IPS-11a (cell line): ENCODE data around the gene ALDH3A2.

Source experiments
- H3K4me3 ChIP-seq: one replicate; pipeline ENCODE4 v1.5.1; 2013; ENCODE audit warnings: low read depth, low read length, control low read depth

Gene ALDH3A2

GRCh38 chr17:19713901-19714361 lies 65.4 kb downstream of the ALDH3A2 start:
- H3K4me3 ChIP-seq, result no peak overlapping the region

DNA sequence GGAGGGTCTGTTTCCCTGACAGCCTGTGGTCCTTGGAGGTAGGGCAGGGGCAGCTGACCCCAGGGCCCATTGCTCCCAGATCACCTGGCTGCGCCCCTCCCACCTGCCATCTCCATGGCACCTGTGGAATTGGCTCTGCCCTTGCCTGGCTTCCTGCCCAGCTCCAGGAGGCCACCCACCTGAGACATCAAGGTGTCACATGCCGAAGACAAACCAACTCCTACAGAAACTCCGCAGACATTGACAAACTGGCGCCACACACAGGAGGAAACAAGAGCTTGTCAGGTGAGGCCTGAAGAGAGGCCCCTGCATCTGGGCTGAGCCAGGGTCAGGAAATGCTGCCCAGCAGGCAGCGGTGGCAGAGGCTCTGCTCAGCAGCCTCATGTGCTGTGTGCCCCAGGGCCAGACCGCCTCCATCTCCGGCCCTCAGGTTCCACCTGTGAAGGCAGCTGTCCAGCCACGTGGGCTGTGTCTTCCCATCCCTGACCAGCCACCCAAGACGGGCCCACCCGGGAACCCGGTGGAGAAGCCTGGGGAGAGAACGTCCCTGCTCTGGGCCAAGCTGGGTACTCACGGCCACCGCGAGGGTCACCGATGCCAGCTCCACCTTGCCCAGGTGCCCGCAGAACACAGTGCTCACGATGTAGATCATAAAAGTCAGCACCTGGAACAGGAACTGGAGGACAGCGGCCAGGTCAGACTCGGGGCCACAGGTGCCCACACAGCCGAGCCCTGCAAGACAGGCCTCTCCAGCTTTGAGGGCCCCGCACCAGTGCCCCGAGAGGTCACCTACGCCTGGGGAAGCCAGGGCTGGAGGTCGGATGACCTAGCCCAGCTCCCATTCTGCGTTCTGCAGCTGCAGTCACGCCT lies 66.2 kb downstream of the ALDH3A2 start:
- no peak overlapping the region for H3K4me3 ChIP-seq

DNA sequence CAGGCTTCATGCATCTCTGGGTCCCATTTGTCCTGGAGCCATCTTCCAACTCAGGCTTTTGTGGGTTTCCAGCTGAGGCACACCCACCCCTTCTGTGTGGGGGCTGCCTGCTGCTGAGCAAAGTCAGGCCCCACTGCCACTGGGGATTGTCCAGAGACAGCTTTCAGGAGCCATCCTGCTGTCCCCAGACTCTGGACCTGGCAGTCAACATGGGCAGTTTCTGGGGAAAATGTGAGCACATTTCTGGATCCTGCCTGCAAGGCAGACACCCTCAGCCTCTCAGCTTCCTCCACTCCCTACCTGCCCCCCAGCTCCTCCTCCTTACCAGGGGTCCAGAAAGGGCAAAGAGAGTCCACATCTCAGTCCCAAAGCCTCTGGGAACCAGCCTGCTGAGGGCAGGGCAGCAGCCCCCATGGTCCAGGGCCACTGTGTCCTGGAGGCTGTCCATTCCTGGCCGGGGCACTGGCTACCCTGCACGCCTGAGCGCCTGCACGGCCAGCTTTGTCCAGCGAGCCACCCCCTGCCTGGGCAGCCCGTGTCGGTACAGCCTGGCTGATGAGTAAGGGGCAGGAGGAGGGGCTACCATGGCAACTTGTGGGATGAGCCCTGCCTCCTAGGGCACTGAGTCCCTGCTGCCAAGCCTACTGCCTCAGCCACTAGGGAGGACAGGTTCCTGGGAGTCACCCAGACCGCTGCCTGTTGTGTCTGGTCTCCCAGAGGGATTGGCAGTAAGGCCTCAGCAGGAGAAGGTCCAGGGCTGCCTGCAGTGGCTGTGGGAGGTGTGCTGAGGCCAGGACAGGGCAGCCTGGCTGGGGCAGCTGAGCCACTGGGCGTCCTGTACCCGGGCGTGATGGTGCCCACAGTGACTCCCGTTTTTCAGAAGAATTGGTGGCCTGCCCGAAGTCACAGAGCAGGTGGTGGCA lies 67.8 kb downstream of the ALDH3A2 start, which contains the start of gene SLC47A2:
Gene SLC47A2, minus strand, starts transcription at position 477 of the 923 bp plus-strand sequence. Its CDS starts 29 bp downstream, at position 448.
- no peak within 1 kb of the TSS for H3K4me3 ChIP-seq

- no peak overlapping the region for H3K4me3 ChIP-seq
These were observed 68.4 kb downstream of the ALDH3A2 start for GRCh38 chr17:19717031-19717360.

DNA sequence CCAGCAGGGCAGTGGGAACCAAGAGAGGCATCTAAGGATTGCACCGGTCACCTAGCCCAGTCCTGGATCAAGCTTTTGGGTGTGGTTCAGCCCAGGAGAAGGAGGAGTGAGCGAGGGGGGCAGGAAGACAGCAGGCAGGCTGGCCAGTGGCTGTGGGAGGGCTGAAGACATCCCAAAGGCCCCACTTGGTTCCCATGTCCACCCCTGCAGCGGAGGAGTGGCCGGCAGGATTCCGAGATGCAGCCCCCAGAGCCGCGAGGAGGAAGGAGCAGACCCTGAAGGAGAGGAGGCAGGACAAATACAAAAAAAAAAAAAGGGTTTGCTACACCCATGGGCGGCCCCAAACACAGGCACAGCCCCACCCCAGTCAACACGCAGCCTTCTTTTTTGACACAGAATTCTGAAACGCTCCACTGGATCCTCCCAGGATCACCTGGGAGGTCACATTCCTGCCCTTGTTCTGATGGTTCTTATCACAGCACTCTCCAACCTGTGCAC lies 68.9 kb downstream of the ALDH3A2 start:
- no peak overlapping the region for H3K4me3 ChIP-seq

DNA sequence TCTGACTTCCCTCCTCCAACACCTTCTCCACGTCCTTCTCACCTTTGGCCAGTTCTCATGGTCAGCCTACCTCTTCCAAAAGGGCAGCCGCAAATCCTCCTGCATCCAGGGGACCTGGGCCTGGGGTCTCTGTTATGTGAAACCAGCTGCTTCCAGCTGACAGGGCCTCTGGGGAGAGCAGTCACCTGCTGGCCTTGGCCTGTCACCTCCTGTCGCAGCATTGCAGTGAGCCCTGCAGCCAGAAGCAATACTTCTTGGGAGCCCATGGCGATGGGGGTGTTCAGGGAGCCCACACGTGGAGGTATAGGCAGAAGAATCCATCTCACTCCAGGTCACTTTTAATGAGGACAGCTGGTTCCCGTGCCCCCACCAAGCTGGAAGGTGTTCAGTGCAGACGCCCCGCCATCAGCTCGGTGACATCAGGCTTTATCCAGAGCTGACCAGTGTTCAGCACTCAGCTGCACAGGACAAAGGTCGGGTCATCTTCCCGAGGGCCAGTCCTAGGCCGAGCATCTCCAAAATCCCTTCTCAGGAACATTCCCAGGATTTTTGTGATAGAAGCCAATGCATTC lies 69.6 kb downstream of the ALDH3A2 start:
- no peak overlapping the region for H3K4me3 ChIP-seq

DNA sequence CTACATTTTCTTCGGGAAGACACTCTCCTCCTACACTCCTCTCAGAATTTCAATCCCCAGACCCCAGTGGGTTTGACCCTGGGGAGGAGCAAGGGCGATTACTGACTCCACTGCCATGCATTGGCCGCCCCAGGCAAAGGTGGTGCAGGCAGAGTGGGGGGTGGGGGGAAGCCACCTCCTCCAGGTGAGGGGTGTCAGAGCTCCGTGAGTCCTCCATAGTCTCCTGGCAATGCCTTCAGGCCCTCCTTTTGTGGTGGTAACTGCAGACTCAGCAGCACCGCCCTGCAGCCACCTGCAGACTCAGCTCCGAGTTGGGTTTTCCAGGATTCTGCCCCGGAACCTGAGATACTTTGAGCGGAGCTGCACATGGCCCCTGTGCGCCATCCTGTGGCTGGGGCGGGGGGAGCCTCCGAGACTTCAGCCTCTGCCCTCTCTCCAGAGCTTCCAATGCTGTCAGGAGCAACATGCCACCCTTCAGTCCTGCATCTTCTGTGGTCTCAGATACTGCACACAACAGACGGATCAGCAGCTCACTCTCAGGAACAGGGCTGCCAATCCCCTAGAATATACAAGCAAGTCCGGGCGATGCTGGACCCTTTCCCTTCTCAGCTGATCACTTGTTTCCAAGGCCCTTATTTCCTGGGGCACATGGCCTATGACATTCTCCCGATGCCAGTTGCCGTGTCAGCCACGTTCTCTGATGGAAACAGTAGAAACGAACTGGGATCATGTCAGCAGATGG lies 70.2 kb downstream of the ALDH3A2 start:
- H3K4me3 ChIP-seq, result no peak overlapping the region

DNA sequence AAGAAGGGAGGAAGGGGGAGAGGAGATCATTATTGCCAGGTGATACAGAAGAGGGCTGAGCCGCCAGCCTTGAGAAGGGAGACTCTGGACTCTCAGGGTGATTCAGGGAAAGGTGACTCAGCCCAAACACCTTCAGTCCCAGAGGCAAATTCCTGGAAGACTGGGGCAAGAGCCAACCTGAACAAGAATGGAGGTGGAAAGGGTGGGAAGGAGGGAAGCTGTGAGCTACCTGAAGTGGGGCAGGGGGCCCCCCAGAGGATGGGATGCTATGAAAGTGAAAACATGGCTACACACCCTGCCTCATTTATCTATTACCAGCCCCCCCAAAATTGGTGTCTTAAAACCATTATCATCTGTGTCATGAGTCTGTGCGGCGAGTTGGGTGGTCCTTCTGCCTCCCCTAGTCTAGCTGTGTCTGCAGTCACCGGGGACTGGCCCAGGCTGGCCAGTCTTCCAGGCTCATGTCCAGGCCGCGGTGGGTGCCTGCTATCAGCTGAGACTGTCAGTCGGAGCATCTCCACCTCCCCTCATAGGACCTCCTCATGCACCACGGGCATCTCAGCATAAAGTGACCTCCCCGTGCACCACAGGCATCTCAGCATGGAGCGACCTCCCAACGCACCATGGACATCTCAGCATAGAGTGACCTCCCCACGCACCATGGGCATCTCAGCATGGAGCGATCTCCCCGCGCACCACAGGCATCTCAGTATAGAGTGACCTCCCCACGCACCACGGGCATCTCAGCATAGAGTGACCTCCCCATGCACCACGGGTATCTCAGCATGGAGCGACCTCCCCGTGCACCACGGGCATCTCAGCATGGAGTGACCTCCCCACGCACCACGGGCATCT lies 71.0 kb downstream of the ALDH3A2 start:
- H3K4me3 ChIP-seq, result no peak overlapping the region

- H3K4me3 ChIP-seq, result no peak overlapping the region
These were observed 71.6 kb downstream of the ALDH3A2 start for GRCh38 chr17:19720210-19720475.

- no peak overlapping the region for H3K4me3 ChIP-seq
These were observed 72.3 kb downstream of the ALDH3A2 start for GRCh38 chr17:19720631-19721426.

DNA sequence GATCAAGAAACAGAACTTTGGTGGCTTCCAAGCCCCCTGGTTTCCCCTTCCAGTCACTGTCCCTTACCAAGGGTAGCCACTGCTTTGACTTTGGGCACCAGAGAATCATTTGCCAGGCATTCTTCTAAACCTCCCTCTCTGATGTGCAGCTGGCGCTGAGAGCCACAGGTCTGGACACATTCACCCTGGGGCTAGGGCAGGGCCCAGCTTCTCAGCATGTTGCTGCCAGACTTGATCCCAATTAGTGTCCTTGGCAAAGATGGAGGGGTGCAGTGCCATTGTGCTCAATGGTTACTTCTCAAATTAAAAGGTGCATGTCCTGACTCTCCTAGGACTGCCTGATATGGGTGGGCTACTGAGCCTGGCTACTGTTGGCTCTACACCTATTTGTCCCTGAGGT lies 75.4 kb downstream of the ALDH3A2 start:
- no peak overlapping the region for H3K4me3 ChIP-seq

- H3K4me3 ChIP-seq, result no peak overlapping the region
These were observed 76.2 kb downstream of the ALDH3A2 start for GRCh38 chr17:19724501-19725420.

DNA sequence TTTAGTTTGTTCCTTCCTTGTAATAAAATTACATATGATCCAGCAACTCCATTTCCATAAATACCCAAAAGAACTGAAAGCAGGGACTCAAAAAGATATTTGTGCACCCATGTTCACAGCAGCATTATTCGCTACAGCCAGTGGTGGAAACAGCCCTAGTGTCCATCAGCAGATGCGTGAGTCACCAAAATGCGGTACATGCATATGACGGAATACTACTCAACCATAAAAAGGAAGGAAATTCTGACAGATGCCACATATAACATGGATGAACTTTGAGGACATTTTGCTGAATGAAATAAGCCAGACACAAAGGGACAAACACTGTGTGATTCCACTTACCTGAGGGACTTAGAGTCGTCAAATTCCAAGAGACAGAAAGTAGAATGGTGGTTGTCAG lies 76.9 kb downstream of the ALDH3A2 start:
- no peak overlapping the region for H3K4me3 ChIP-seq

GRCh38 chr17:19726631-19727376 lies 78.3 kb downstream of the ALDH3A2 start:
- no peak overlapping the region for H3K4me3 ChIP-seq
